ENCODE data around the gene CELF2.

CELF2 gene

GRCh38 chr10:11017000-11017569 is 587 bp upstream of the CELF2 start:
- TF ChIP-seq SIN3A (IDR thresholded peaks at IDR 0.05; ENCODE audit: borderline replicate concordance, insufficient read depth, low read length) (no peak), REST (IDR thresholded peaks at IDR 0.05; ENCODE audit: insufficient read depth in 1 of 2, low read depth in 2 of 2, low read length in 2 of 2) (no peak), POLR2AphosphoS5 (IDR thresholded peaks at IDR 0.05; ENCODE audit: low read depth, low read length) (no peak), TAF1 (IDR thresholded peaks at IDR 0.05; ENCODE audit: borderline replicate concordance, insufficient read depth, low read length) (no peak), FOXP2 (optimal IDR thresholded peaks at IDR 0.05; ENCODE audit: borderline replicate concordance, extremely low read depth, extremely low read length, insufficient read depth) (no peak)

GRCh38 chr10:11018432-11018841 is 765 bp downstream of the CELF2 start:
- TF ChIP-seq FOXP2 (optimal IDR thresholded peaks at IDR 0.05; ENCODE audit: borderline replicate concordance, extremely low read depth, extremely low read length, insufficient read depth): no peak
- TF ChIP-seq POLR2AphosphoS5 (IDR thresholded peaks at IDR 0.05; ENCODE audit: low read depth, low read length): no peak
- TF ChIP-seq REST (IDR thresholded peaks at IDR 0.05; ENCODE audit: insufficient read depth in 1 of 2, low read depth in 2 of 2, low read length in 2 of 2): no peak
- TF ChIP-seq SIN3A (IDR thresholded peaks at IDR 0.05; ENCODE audit: borderline replicate concordance, insufficient read depth, low read length): no peak
- TF ChIP-seq TAF1 (IDR thresholded peaks at IDR 0.05; ENCODE audit: borderline replicate concordance, insufficient read depth, low read length): no peak

GRCh38 chr10:11018855-11019631 is 1.4 kb downstream of the CELF2 start:
- no peak for TF ChIP-seq FOXP2 (optimal IDR thresholded peaks at IDR 0.05; ENCODE audit: borderline replicate concordance, extremely low read depth, extremely low read length, insufficient read depth)

GRCh38 chr10:11019724-11020547 is 2.3 kb downstream of the CELF2 start:
- no peak for TF ChIP-seq SIN3A (IDR thresholded peaks at IDR 0.05; ENCODE audit: borderline replicate concordance, insufficient read depth, low read length)
- no peak for TF ChIP-seq POLR2AphosphoS5 (IDR thresholded peaks at IDR 0.05; ENCODE audit: low read depth, low read length)
- TF ChIP-seq FOXP2 (optimal IDR thresholded peaks at IDR 0.05; ENCODE audit: borderline replicate concordance, extremely low read depth, extremely low read length, insufficient read depth): no peak
- TF ChIP-seq TAF1 (IDR thresholded peaks at IDR 0.05; ENCODE audit: borderline replicate concordance, insufficient read depth, low read length): no peak
- TF ChIP-seq REST (IDR thresholded peaks at IDR 0.05; ENCODE audit: insufficient read depth in 1 of 2, low read depth in 2 of 2, low read length in 2 of 2): no peak

GRCh38 chr10:11020548-11020942 is 2.9 kb downstream of the CELF2 start:
- TF ChIP-seq TAF1 (IDR thresholded peaks at IDR 0.05; ENCODE audit: borderline replicate concordance, insufficient read depth, low read length) (no peak), POLR2AphosphoS5 (IDR thresholded peaks at IDR 0.05; ENCODE audit: low read depth, low read length) (no peak), FOXP2 (optimal IDR thresholded peaks at IDR 0.05; ENCODE audit: borderline replicate concordance, extremely low read depth, extremely low read length, insufficient read depth) (no peak), SIN3A (IDR thresholded peaks at IDR 0.05; ENCODE audit: borderline replicate concordance, insufficient read depth, low read length) (no peak), REST (IDR thresholded peaks at IDR 0.05; ENCODE audit: insufficient read depth in 1 of 2, low read depth in 2 of 2, low read length in 2 of 2) (no peak)

Measured in PFSK-1 (cell line).